Measurements from ENCODE around the gene LCP1.
A peak's percentile ranks its signal among the peaks of the same experiment; 100 is the strongest.

The LCP1 gene

GRCh38 chr13:46192412-46192811 lies 10.4 kb upstream of the LCP1 start:
- TF ChIP-seq, protein P1, sequence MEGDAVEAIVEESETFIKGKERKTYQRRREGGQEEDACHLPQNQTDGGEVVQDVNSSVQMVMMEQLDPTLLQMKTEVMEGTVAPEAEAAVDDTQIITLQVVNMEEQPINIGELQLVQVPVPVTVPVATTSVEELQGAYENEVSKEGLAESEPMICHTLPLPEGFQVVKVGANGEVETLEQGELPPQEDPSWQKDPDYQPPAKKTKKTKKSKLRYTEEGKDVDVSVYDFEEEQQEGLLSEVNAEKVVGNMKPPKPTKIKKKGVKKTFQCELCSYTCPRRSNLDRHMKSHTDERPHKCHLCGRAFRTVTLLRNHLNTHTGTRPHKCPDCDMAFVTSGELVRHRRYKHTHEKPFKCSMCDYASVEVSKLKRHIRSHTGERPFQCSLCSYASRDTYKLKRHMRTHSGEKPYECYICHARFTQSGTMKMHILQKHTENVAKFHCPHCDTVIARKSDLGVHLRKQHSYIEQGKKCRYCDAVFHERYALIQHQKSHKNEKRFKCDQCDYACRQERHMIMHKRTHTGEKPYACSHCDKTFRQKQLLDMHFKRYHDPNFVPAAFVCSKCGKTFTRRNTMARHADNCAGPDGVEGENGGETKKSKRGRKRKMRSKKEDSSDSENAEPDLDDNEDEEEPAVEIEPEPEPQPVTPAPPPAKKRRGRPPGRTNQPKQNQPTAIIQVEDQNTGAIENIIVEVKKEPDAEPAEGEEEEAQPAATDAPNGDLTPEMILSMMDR (IDR thresholded peaks at IDR 0.05; ENCODE audit: low read depth, low read length) = no peak

DNA sequence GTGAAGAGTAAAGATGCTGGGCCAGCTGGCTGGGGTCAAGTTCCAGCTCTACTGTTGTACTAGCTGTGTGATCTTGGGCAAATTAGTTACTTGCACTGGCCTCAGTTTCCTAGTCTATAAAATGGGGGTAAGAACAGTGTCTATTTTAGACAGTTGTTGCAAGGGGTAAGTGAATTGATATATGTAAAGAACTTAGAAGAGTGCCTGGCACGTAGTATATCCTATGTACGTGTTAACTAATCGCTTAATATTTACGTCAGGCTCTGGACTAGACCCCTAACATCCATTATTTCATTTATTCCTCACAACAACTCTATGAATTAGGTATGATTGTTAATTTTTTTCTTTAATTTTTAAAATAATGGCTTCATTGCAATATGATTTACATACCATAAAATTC lies 3.7 kb upstream of the LCP1 start:
- TF ChIP-seq, protein P1 (IDR thresholded peaks at IDR 0.05; ENCODE audit: low read depth, low read length) = no peak
- H3K4me3 ChIP-seq (ENCODE audit: low read depth, low read length) = no peak overlapping the region

More at GRCh38 chr13:46192412-46192811, 10.4 kb upstream of the LCP1 start:
- H3K4me3 ChIP-seq (ENCODE audit: low read depth, low read length) = no peak overlapping the region

GRCh38 chr13:46184277-46184699 lies 2.3 kb upstream of the LCP1 start:
- TF ChIP-seq, protein P1 (IDR thresholded peaks at IDR 0.05; ENCODE audit: low read depth, low read length) = peak; percentile 18; the same call in 1 of the 2 replicates
- no peak overlapping the region for H3K4me3 ChIP-seq (ENCODE audit: low read depth, low read length)

DNA sequence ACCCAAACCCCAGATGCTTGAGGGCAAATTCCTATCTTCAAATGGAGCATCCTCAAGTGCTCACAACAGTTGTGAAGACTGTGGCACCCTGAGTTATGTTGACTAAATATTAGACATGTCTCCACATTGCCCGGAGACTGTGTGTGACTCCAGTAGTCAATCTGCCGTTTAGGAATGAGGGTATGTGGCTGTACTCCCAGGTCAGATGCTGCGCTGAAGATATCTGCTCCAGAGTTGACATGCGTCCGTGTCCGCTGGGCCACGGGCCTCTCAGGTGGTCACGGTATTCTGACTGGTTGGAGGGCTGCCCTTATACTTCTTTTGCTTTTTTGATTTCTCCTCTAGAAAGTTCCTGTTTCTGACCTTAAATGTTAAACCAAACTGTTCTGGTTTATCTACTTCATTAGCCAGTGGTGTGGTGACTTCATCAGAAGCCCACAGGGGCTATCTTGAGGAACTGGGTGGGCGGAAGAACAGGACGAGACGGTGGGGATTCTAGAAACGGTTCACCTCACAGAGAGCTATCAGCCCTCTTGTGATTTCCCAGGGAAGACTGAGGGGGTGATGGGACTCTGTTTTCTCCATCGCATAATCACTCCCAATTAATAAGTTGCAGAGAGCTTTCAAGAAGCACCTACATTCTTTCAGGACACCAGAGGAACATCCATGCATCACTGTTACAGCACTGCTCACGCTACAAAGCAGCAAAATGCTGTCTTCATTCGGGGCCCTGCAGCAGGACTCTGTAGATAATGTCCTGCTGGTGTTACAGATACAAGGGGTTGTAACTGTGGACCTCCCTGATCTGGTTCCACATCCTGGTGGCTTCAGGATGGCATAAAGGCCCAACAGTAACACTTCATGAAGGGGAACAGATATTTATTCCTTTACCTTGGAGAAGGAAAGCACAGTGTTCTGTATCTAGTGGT lies 1.3 kb upstream of the LCP1 start:
- no peak overlapping the region for H3K4me3 ChIP-seq (ENCODE audit: low read depth, low read length)

DNA sequence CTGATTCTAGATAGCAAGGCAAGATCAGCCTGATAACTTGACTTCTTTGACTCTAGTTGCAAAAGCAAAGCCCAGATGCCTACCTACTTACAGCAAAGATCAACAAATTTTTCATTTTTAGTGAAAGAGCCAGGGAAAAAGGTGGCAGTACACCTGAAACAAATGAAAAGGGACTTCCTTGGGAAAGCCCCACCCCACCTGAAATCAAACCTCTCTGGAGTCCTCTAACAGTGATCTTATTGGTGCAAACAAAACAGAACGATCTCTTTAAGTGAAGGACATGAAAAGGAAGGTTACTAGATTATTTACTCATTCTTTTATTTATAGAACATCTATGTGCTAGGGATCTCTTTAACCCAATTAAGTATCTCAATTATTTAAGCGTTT lies 507 bp upstream of the LCP1 start:
- H3K4me3 ChIP-seq (ENCODE audit: low read depth, low read length) = no peak overlapping the region
- TF ChIP-seq, protein P1 (IDR thresholded peaks at IDR 0.05; ENCODE audit: low read depth, low read length) = no peak

More for the DNA sequence above, 1.3 kb upstream of the LCP1 start:
- TF ChIP-seq, protein P1 (IDR thresholded peaks at IDR 0.05; ENCODE audit: low read depth, low read length) = no peak

GRCh38 chr13:46181377-46181839 lies 569 bp downstream of the LCP1 start:
- no peak overlapping the region for H3K4me3 ChIP-seq (ENCODE audit: low read depth, low read length)
- TF ChIP-seq, protein P1 (IDR thresholded peaks at IDR 0.05; ENCODE audit: low read depth, low read length) = no peak
